Testis (tissue), 2 donors: Measurements from ENCODE around the gene LDLRAD4.

Source experiments
- CTCF ChIP-seq, 3 experiments: fragments of 450-650 bp in 2 of 3; fragments of 200-600 bp in 1 of 3; sonication (generic) in 1 of 3; IDR thresholded peaks; one replicate each; pipeline ENCODE4 v1.5.1; 2016 to 2019; ENCODE audit warnings: antibody characterized with exemption in 3 of 3, mild to moderate bottlenecking in 2 of 3, moderate library complexity in 1 of 3
- POLR2A ChIP-seq: fragments of 450-650 bp; IDR thresholded peaks from one replicate; pipeline ENCODE4 v1.6.1; 2017; ENCODE audit warnings: antibody characterized with exemption, mild to moderate bottlenecking, moderate library complexity

DNA sequence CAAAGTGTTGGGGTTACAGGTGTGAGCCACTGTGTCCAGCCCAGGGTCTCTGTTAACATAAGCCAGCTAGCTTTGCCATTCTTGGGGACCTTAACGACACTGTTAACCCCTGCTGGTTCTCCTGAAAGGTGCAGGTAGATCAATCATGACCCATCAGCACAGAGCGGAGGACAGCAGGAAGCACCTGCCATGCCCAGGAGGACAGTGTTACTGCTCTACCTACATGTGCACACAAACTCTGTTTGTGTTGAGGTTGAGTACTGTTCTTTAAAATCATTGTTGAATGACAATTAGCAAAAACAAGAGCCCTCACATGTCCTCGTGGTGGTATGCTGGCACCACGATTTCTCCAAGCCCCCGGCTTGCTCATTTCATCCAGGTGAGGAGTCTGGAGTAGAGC, 386.9 kb downstream of the LDLRAD4 start:
- no peak for TF ChIP-seq CTCF (IDR thresholded peaks at IDR 0.05)
- no peak for TF ChIP-seq POLR2A
